T-helper 1 cell (primary cell): ENCODE data around the gene KRT80.
"Not testable (repeated sequence)": the region's sequence is repeated elsewhere in the genome, so short reads cannot be mapped to it uniquely, and the experiment has no call there.

Source experiments
- DNase-seq, 5 donors: peaks; one replicate each; pipeline ENCODE4 v3.0.0-alpha.2; 2012 to 2020
- total RNA-seq, 4 donors: gene quantifications; one replicate each; lab custom pipeline; 2026; lab: John Stamatoyannopoulos, UW

The KRT80 gene
- 0 reads per million in 4 donors for total RNA-seq

DNA sequence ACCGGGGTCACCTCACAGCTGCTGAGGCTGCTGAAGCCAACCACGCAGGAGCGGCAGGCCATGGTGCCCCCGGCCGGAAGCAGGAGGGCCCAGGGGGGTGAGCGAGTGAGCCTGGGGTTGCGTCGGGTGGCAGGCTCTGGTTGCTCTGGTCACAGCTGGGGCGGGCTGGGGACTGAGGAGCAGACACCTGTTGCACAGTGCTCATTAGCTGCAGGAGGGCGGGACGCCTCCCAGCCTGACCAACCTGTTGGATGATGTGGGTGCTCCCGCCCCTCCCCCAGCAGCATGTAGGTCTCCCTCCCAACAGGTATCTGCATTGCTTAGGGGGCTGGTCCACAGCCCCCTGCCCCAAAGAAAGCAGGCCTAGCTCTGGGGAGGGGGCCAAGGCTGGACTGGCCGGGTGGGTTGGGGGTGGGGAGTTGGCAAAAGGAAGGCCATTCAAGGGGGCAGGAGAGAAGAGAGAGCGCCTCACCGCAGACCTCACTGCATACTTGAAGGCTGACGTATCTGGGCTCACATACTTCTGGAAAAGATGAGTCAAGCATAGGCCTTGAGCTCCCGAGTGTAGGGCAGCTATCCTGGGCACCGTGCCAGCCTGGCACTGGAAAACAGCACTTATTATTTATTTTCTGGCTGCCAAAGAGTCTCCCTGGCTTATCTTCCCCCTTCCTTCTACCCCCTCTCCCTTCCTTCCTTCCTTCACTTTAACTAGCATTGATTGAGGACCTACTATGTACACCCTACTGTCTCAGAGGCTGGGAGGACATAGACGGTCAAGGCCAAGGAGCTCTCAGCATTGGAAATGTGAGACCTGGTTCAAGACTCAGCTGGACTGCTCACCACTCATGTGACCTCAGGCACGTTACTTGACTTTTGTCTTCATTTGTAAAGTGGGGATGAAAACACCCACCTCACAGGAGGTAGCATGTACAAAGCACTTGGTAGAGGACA is at the start of gene KRT80:
Gene KRT80 (minus strand): TSS at position 174 of the 951 bp plus-strand sequence. CDS start 112 bp downstream, at position 62.
- no peak for DNase-seq

DNA sequence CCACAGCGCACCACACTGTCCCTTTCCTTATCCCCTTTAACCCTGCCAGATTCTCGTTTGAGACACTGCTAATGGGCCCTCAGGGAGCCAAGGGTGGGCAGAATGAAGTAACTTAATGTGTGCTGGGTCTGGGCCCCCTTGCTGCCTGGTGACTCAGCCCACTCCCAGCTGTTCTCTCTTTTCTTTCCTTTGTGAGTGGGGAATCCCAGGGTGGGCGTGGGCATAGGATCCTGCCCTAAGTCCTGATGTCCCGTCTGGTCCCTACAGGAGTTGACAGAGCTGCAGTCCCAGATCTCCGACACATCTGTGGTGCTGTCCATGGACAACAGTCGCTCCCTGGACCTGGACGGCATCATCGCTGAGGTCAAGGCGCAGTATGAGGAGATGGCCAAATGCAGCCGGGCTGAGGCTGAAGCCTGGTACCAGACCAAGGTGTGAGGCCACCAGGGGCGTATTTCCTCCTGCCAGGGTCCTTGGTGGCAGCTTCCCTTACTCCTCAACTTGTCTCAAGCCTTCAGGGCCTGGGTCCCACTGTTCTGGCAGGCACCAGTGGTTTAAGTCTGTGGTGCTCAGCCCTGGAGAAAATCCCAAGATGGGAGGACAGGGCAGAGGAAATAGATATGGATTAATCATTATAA is 49.5 kb upstream of the KRT80 start:
- DNase-seq: no peak

DNA sequence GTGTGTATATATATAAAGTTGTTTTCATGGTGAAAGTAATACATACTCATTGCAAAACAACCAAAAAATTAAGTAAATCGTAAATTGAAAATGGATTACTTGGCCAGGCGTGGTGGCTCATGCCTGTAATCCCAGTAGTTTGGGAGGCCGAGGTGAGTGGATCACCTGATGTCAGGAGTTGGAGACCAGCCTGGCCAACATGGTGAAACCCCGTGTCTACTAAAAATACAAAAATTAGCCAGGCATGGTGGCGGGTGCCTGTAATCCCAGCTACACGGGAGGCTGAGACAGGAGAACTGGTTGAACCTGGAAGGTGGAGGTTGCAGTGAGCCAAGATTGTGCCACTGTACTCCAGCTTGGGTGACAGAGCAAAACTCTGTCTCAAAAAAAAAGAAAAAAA is 48.4 kb upstream of the KRT80 start:
- DNase-seq: not testable (repeated sequence)

DNA sequence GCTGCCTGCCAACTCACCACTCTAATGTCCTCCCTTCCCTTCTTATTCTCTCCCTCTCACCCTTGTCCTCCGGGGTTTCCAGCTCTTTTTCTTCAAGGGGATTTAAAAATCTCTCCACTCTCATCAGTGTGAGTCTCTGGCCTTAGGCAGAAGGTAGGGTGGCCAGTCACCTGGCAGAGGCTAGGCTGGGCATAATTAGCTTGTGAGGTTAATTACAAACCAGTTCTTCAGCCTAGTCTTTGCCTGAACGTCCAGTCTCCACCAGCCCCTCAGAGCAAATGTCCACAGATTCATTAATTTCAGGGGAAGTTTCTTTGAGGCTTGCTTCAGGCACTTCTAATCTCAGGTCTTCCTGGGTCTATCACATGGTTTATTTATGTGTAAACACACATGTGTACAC is 48.0 kb upstream of the KRT80 start:
- DNase-seq: no peak

DNA sequence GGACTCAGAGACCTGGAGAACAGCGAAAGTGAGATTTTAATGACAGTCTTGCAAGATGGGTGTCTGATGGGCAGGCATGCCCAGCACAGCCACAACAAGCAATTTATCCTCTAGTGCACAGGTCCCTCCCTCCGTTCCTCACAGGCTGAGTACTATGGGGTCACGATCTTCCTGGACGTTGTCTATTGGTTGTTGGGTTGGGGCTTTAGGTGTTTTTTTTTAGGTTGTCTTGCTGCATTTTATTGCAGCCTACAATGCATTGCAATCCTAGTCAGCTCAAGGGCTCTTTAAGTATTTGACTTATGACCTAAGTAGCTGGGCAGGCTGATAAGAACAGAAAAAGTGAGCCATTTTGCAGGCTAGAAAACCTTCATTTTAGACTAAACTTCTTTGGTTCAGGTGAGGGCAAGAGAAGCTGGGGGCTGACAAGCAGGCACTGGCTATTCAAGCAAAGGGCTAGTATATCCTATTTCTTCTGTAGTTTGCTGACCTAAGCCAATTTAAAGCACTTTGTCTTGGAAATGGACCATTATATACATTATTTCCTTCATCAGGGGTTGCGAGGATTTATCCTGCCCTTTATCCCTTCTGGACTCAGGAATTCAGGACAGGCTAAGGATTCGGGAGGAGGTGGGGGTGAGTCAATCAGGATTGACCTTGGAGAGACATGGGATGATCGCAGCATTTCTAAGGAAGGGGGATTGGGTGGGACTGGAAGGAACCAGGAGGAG is 47.3 kb upstream of the KRT80 start:
- DNase-seq: no peak

DNA sequence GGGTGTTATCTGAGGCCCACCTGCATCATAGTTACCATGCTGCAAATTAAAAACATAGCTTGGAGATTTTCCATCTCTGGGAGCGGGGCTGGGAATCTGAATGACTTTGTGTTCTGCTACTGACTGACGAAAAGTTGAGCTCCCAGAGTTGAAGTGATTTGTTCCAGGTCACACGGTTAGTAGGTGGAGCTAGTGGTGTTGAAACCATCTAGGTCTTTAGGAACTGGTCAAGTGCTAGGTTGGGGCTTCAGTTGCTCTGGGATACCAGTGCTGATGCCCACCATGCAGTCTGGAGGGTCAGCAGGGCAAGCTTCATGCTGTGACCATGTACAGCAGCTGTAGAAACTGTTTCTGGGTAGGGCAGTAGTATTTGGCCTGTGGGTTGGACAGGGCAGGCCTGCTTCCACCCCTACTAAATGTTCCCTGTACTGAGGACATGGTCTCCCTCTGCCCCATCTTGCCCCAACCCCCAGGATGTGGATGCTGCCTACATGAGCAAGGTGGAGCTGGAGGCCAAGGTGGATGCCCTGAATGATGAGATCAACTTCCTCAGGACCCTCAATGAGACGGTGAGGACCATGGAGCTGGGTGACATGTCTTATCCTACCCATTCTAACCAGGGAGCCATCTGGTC is 46.5 kb upstream of the KRT80 start:
- DNase-seq: no peak

DNA sequence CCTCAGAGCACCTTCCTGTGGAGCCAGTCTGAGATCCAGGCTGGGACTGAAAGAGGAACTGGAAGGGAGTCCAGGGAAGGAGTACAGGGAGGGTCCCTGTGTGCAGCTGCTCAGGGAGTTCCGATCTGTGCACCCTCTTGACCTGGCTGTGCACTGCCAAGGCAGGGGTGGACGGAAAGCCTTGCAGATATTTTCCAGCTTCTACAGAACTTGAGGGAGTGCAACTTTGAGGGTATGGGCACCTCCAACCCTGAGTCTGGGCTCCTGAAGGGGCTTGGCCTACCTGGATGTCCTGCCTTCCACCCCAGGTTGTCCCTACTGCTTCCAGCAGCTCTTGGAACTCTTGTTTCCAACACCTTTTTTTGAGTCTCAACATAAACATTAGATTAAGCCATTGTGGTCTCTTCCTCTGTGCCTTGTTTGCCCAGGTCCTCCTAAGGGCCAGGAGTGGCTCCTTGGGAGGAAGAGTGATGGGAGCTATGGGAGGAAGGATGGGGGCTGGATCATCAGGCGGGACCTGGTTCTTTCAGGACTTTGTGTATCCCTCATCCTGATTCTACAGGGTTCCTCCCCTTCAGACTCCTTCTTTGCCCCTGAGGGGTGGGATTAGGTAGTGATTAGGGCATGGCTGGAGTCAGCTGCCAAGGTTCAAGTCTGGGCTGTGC is 44.7 kb upstream of the KRT80 start:
- no peak for DNase-seq

DNA sequence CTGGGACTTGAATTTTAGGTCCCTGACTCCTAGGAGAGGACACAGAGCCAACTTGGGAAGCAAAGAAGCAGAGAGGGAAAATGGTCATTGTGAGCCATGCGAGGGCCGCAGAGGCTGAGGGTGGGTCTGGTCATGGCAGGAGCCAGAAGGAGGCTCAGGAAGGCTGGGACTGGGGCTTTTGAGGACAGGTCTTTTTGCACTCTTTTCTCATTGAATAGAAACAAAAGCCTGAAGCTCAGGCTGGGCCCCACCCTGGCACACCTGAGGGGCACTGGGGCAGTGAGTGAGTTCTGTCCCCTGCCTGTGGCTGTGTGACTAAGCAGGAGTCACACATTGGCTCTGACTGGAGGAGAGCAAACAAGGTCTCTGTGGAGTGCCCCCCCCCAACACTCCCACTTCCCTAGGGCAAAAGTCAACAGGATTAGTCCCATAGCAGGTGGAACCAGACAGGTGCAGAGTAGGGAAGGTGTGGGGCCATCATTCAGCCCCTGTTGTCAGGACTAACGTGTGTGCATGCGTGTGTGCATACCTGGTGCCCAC is 44.1 kb upstream of the KRT80 start:
- no peak for DNase-seq

DNA sequence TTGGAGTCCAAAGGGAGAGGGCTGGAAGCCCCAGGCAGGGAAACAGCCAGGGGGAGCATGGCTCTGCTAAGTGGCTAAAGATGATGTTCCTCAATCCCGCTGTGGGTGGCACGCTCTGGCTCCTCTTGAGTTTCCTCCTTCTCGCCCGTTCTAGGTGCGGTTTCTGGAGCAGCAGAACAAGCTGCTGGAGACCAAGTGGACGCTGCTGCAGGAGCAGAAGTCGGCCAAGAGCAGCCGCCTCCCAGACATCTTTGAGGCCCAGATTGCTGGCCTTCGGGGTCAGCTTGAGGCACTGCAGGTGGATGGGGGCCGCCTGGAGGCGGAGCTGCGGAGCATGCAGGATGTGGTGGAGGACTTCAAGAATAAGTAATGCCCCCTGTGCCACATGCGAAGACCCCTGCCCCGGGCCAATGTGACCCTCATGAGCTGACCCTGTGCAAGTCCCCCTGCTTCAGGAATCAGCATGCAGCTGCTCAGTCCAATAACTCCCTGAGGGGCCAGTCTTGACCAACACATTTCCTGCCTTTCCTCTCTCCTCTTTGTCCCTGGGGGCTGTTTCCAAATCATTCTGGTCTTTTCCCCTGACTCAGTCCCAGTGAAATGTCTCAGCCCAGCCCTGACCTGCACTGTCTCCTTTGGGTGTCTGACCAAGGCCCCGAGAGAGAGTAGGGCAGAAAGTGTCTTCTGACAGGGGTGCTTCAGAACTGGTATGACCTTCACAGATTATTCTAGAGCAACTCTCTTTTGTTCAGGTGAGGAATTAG is 43.4 kb upstream of the KRT80 start:
- no peak for DNase-seq

DNA sequence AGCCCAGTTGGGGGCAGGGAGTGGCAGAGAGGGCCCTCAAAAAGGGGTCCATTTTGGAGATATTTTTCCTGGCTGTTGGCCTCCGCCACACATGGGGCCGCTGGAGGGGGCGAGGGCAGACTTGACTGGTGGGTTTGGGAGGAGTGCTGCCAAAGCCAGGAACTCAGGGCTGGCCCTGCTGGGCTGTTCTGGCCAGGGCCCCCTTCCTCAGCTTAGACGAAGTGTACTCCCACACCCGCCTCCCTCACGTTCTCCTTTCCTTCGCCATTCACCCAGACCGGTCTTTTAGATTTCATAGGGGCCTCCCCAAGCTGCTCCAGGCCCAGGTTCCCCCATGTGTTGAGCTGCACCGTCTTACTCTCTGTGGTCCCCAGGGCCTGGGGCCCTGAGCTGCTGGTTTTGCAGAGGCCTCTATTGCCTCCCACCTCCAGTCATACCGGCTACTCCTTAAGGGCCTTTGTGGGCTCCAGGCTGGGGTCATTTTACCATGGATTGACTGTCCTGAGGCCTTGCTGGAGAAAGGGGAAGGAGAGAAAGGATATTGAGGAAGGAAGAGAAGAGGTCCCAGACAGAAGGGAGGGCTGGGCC is 42.5 kb upstream of the KRT80 start:
- no peak for DNase-seq

DNA sequence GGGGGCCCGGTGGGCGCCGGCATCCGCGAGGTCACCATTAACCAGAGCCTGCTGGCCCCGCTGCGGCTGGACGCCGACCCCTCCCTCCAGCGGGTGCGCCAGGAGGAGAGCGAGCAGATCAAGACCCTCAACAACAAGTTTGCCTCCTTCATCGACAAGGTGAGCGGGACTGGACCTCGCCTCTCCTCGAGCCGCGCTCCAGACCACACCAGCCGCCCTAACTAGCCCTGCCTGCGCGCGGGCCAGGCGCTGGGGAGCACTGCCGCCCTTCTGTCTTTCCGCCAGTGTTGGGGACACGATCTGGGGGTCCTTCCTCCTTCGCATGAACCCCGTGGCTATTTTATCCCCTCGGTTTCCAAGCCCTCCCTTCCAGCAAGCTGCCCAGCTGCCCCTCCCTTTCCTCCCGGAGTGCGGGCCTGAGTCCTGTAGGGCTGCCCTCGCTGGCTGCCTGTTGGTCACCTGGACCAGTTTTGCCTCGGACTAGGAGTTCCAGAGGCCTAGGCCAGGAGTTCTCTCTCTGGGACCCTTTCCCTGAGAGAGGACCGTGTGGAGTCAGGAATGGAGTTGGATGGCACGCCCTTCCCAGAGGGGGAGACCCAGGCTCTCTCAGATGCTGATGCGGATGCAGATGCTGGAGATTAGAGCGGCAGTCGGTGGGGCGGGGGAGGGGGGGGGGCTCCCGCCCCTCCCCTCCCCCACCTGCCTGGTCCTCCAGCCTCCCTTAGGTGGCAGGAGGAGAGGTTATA is 41.8 kb upstream of the KRT80 start:
- no peak for DNase-seq

DNA sequence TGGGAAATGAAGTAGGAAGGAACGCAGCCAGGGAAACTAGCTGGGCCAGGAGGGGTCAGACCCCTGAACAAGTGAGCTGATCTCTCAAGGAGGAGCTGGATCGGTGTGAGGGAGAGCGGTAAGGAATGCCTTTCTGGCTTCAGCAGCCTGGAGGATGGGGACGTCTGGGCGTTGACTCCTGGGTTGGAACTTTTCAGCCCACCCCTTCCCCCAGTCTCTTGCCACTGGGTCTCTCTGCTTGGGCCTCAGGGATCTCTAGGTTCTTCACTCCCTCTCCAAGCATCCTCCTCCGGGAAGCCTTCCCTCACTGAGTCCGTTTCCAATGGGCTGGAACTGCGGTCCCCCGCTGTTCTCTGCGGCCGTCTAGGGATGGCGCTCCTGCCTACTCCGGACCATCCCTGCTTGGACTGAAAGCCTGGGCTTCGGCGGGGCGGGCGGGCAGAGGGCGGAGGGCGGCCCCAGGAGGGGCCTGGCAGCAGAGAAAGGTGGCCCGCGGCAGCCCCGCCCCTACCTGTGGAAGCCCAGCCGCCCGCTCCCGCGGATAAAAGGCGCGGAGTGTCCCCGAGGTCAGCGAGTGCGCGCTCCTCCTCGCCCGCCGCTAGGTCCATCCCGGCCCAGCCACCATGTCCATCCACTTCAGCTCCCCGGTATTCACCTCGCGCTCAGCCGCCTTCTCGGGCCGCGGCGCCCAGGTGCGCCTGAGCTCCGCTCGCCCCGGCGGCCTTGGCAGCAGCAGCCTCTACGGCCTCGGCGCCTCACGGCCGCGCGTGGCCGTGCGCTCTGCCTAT is 41.1 kb upstream of the KRT80 start, which contains the start of gene KRT7:
Gene KRT7 (plus strand): TSS at position 570 of the 788 bp plus-strand sequence. CDS start 54 bp downstream, at position 624.
- DNase-seq: no peak

DNA sequence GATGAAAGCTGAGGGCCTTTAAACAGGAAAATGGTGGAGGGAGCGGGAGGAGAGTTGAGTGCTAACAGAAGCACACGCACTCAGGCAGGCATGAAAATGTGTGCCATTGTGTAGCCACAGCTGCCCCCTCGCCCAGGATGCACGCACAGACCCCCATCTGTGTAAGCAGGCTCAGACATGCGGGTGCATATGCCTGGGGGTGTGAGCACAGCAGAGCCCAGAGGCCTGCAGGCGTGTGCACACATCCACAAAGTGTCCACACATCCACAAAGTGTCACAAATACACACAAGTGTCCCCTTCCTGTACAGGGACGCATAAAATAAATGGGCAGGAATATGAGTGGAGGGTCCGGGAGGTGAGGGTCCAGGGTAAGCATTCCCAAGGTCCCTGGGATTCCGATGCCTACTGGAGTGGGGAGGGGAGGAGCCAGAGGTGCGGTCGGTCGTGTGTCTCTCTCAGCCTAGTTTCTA is 40.4 kb upstream of the KRT80 start:
- no peak for DNase-seq

DNA sequence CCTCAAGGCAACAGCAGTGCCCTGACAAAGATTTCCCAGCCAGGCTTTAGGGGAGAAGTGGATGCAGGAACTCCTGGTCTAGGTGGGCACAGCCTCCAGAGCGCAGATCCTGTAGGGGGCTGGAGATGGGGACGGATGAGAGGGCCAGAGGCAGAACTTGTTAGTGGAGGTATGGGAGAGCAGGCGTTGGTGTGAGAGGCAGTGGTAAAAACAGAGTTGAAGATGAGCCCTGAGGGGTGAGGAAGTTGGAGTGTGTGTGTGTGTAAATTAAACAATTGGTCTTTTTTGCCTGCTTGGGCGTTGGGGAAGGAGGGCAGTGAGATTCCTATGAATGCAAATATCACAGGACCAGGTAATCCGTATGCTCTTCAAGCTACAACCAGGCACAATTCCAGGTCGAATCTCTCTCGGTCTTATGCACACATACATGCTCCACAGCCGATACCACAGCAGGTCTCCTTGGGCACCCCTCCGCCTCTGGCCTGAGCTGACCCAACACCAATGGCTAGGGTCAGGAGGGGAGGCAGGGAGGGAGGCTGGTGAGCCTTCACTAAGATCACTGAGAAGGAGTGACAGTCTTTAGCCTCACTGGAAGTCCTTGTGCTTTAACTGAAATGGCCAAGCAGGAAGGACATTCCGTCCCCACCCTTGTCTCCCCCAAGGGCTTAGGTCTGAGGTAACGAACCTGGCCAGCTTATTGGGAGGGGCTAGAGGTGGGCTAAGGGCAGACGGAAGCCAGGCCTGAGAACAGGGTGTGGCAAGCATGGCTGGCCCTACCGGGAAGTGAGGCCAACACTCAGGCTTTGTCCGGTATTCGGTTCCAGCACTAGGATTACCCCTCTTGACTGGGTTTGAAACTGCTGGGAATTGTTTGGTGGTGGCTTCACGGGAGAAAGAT is 39.7 kb upstream of the KRT80 start:
- DNase-seq: no peak

DNA sequence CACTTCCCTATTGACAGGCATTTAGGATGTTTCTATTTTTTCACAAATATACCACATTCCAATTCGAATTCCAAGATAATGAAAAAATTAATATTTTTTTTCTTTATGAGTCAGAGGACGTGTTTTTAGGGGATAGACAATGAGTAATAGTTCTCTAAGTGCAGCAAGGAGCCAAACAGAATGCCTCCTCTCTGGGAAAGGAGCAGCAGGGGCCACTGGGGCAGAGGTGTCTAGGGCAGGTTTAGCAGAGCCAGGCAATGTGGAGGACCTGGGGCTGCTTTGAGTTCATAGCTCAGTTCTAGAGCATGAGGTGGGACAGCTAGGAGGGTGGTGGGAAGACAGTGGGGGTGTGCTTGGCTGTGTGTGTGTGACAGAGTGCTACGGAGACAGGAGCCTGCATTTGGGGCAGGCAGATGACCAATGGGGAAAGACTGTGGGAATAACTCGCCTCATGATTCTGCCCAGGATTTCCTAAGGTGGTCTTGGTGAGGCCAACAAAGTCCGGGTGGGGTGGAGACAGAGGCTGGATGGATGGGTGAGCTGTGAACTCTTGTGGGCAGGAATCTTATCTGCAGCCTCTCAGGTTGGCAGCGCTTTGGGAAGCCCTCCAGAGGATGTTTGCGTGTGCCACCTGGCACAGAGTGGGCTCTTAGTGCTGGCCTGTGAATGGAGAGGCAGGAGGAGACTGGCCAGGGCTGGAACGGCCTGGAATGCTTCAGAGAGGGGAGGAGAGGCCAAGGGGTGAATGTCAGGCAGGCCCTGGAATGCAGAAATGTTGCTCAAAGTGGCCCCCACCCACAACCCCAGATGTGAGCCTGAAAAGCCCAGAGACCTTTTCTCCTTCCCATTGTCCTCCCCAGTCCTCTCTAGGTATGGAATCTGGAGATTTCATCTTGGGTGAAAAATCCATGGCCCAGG is 38.8 kb upstream of the KRT80 start:
- DNase-seq: no peak

DNA sequence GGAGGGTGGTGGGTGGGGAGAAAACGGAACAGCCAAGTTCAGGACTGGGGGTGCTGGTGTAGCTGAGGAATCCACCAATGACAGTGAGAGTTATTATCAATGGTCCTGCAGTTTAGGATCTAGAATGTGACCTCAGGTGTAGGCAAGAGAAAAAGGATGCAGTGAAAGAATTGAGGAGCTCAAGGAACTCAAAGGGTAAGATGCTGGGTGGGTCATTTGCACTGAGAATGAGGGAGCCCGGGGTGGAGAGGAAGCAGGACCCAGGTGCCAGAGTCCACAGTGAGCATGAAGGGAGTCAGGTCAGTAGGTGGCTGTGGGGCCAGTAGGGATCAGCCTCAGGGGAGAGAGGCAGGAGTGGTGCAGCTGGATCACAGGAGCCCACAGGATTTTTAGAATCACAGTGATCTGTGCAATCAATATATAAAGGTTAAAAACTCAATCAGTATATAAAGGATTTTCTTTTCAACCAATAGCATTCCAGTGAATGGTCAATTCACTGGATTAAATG is 38.1 kb upstream of the KRT80 start:
- DNase-seq: no peak
